OCI-LY1 (cell line): ENCODE results near the gene AFAP1.

Source experiments
- EZH2 ChIP-seq: fragments of 200-600 bp; sonication (generic), shearing (Covaris generic); IDR thresholded peaks from 2 replicates; pipeline ENCODE4 v1.8.0; 2017; ENCODE audit warnings: borderline replicate concordance, mixed run types, mild to moderate bottlenecking, antibody characterized with exemption, low read length, moderate library complexity, mixed read lengths
- TF ChIP-seq, protein P1 (sequence below): fragments of 200-600 bp; sonication (generic), shearing (Covaris generic); IDR thresholded peaks from 2 replicates; pipeline ENCODE4 v1.5.1; 2017; ENCODE audit warnings: mild to moderate bottlenecking, antibody characterized with exemption, low read length, moderate library complexity, mixed read lengths

DNA sequence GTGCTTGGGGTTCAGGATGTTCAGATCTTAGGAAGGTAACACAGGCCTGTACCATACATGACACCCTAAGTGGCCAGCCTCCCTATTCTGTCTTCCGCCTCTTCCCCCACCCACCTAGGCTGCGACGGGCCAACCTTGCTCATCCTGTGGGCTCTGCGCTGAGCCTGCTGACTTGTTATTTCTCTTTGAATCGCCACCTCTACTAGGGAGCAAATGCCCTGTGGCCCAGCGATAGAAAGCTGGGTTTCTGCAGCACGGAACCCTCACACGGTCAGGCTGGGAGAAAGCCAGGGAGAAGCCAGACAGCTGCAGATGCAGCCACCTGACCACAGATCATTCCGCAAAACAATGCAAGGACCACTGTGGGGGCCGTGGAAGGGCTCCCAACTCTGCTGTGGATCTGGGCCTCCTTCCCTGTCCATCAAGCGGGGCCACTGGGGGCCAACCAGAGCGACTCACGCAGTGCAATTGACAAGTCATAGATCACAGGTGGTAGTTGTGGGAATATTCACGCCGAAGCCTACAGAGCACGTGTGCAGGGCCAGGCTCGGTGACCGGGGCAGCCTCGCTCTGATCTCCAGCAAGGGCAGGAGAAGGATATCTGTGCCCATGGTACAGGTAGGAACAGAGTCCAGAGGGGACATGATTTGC is 227.5 kb downstream of the AFAP1 start:
- TF ChIP-seq, protein P1, sequence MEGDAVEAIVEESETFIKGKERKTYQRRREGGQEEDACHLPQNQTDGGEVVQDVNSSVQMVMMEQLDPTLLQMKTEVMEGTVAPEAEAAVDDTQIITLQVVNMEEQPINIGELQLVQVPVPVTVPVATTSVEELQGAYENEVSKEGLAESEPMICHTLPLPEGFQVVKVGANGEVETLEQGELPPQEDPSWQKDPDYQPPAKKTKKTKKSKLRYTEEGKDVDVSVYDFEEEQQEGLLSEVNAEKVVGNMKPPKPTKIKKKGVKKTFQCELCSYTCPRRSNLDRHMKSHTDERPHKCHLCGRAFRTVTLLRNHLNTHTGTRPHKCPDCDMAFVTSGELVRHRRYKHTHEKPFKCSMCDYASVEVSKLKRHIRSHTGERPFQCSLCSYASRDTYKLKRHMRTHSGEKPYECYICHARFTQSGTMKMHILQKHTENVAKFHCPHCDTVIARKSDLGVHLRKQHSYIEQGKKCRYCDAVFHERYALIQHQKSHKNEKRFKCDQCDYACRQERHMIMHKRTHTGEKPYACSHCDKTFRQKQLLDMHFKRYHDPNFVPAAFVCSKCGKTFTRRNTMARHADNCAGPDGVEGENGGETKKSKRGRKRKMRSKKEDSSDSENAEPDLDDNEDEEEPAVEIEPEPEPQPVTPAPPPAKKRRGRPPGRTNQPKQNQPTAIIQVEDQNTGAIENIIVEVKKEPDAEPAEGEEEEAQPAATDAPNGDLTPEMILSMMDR = no peak
- no peak for TF ChIP-seq EZH2
